H1 (cell line): ENCODE results near the gene SLC43A3. TPM values are rescaled to one million over a fixed set of nuclear protein-coding genes. Genes with fewer than 3 reads are reported as not detected.
A peak's percentile ranks its signal among the peaks of the same experiment; 100 is the strongest.

Experiments
- CTCF ChIA-PET: fragments of 300-600 bp; sonication (Branson Sonifier 250); formaldehyde crosslinking; loops from one replicate; lab custom pipeline; 2021; ENCODE audit not compliant: partially characterized antibody; lab: Charles Lee
- POLR2A ChIA-PET: fragments of 300-600 bp; sonication (Branson Sonifier 250); formaldehyde crosslinking; loops from one replicate; lab custom pipeline; 2021; ENCODE audit warnings: inconsistent platforms; ENCODE audit not compliant: partially characterized antibody; lab: Charles Lee
- DNase-seq, 2 experiments: peaks; one replicate each; pipeline versions ENCODE4 v3.0.0 to v3.0.0-alpha.2; 2010 to 2022; ENCODE audit warnings: low spot score in 2 of 2, low read depth in 1 of 2, mixed read lengths in 1 of 2
- FAIRE-seq: peaks from 2 replicates; lab custom pipeline; 2011; peaks lifted over from hg19 to GRCh38; lab: Jason Lieb, UNC
- H2AFZ ChIP-seq: 2 replicates; pipeline ENCODE4 v1.8.1; 2012; ENCODE audit warnings: low read length, inconsistent platforms
- H2AK5ac ChIP-seq: 2 replicates; pipeline ENCODE4 v1.6.1; 2013; ENCODE audit warnings: low read depth, low read length
- H2BK120ac ChIP-seq: replicated peaks from 2 replicates; pipeline ENCODE3; 2013; ENCODE audit warnings: low read depth, low read length, inconsistent platforms
- H2BK12ac ChIP-seq: 2 replicates; pipeline ENCODE4 v1.6.1; 2013; ENCODE audit warnings: low read depth, low read length
- H2BK15ac ChIP-seq: 2 replicates; pipeline ENCODE4 v1.6.1; 2013; ENCODE audit warnings: low read length
- H2BK20ac ChIP-seq: 2 replicates; pipeline ENCODE4 v1.6.1; 2013; ENCODE audit warnings: low read length
- H2BK5ac ChIP-seq: 2 replicates; pipeline ENCODE4 v1.6.1; 2013; ENCODE audit warnings: low read depth, low read length
- H3K14ac ChIP-seq: 2 replicates; pipeline ENCODE4 v1.6.1; 2013; ENCODE audit warnings: inconsistent platforms; ENCODE audit not compliant: insufficient read length
- H3K18ac ChIP-seq: 2 replicates; pipeline ENCODE4 v1.6.1; 2013; ENCODE audit warnings: low read length; ENCODE audit errors: extremely low read depth
- H3K23ac ChIP-seq: 2 replicates; pipeline ENCODE4 v1.6.1; 2013; ENCODE audit warnings: inconsistent platforms; ENCODE audit not compliant: insufficient read length
- H3K23me2 ChIP-seq: 2 replicates; pipeline ENCODE4 v1.6.1; 2013; ENCODE audit warnings: low read depth, low read length
- H3K27ac ChIP-seq: 2 replicates; pipeline ENCODE4 v1.6.1; 2011; ENCODE audit warnings: low read depth, low read length, inconsistent platforms
- H3K27me3 ChIP-seq, 4 experiments: replicated peaks in 1 of 4; 1 replicate in 1 of 4; 2 replicates in 3 of 4; pipeline versions ENCODE4 v1.6.1 to v1.8.1; 2011 to 2013; ENCODE audit warnings: low read length in 3 of 4, mild to moderate bottlenecking in 3 of 4, inconsistent platforms in 2 of 4, mixed read lengths in 2 of 4, moderate library complexity in 1 of 4; ENCODE audit not compliant: control insufficient read depth in 3 of 4, insufficient read depth in 3 of 4; ENCODE audit errors: extremely low read depth in 1 of 4
- H3K36me3 ChIP-seq, 4 experiments: 2 replicates each; pipeline versions ENCODE4 v1.6.1 to v1.8.1; 2011 to 2013; ENCODE audit warnings: mild to moderate bottlenecking in 4 of 4, low read length in 3 of 4, moderate library complexity in 2 of 4, control low read depth in 1 of 4, inconsistent platforms in 1 of 4; ENCODE audit not compliant: insufficient read depth in 4 of 4, control insufficient read depth in 2 of 4
- H3K4ac ChIP-seq: replicated peaks from 2 replicates; pipeline ENCODE3; 2013; ENCODE audit warnings: low read length, low read depth, mixed read lengths, inconsistent platforms; ENCODE audit not compliant: insufficient read length
- H3K4me1 ChIP-seq, 4 experiments: replicated peaks in 1 of 4; 1 replicate in 1 of 4; 2 replicates in 3 of 4; pipeline versions ENCODE4 v1.6.1 to v1.8.1; 2011 to 2013; ENCODE audit warnings: low read length in 3 of 4, inconsistent platforms in 2 of 4, mixed read lengths in 1 of 4; ENCODE audit not compliant: insufficient read depth in 4 of 4, control insufficient read depth in 3 of 4
- H3K4me2 ChIP-seq, 2 experiments: 2 replicates each; pipeline versions ENCODE4 v1.6.1 to v1.8.1; 2011 to 2013; ENCODE audit warnings: low read depth in 2 of 2, low read length in 2 of 2, control low read depth in 1 of 2, inconsistent platforms in 1 of 2, mild to moderate bottlenecking in 1 of 2; ENCODE audit not compliant: insufficient read depth in 1 of 2
- H3K4me3 ChIP-seq, 4 experiments: fragments of 200-600, 300-600 bp in 1 of 4; sonication (generic), shearing (Covaris generic), sonication (Bioruptor Twin) in 1 of 4; 2 replicates each; pipeline versions ENCODE4 v1.5.1 to v1.8.1; 2011 to 2016; ENCODE audit warnings: low read length in 4 of 4, low read depth in 3 of 4, control low read depth in 2 of 4, inconsistent platforms in 2 of 4, mild to moderate bottlenecking in 2 of 4, mixed read lengths in 1 of 4, moderate library complexity in 1 of 4; ENCODE audit not compliant: insufficient read depth in 2 of 4; ENCODE audit errors: extremely low read depth in 1 of 4
- H3K56ac ChIP-seq: replicated peaks from 2 replicates; pipeline ENCODE3; 2013; ENCODE audit warnings: low read depth, mild to moderate bottlenecking, mixed read lengths, low read length, inconsistent platforms; ENCODE audit not compliant: insufficient read length
- H3K79me1 ChIP-seq: 2 replicates; pipeline ENCODE4 v1.6.1; 2013; ENCODE audit warnings: low read depth, low read length, control low read depth
- H3K79me2 ChIP-seq, 2 experiments: 2 replicates each; pipeline versions ENCODE4 v1.6.1 to v1.8.1; 2012 to 2013; ENCODE audit warnings: low read length in 2 of 2, mild to moderate bottlenecking in 2 of 2, inconsistent platforms in 1 of 2; ENCODE audit not compliant: insufficient read depth in 2 of 2, control insufficient read depth in 1 of 2
- H3K9ac ChIP-seq, 4 experiments: replicated peaks in 1 of 4; 1 replicate in 1 of 4; 2 replicates in 3 of 4; pipeline versions ENCODE4 v1.6.1 to v1.8.1; 2011 to 2013; ENCODE audit warnings: low read depth in 3 of 4, low read length in 3 of 4, control low read depth in 2 of 4, mild to moderate bottlenecking in 2 of 4, moderate library complexity in 2 of 4, inconsistent platforms in 1 of 4; ENCODE audit errors: extremely low read depth in 1 of 4
- H3K9me3 ChIP-seq, 2 experiments: 2 replicates each; pipeline versions ENCODE4 v1.6.1 to v1.8.1; 2012 to 2013; ENCODE audit warnings: mild to moderate bottlenecking in 2 of 2, moderate library complexity in 2 of 2, control low read depth in 1 of 2, inconsistent platforms in 1 of 2, low read depth in 1 of 2, low read length in 1 of 2, mixed read lengths in 1 of 2; ENCODE audit not compliant: insufficient read depth in 2 of 2
- H4K20me1 ChIP-seq, 2 experiments: replicated peaks in 1 of 2; 2 replicates each; pipeline versions ENCODE3 to v1.8.1; 2011 to 2013; ENCODE audit warnings: inconsistent platforms in 2 of 2, low read length in 2 of 2, mild to moderate bottlenecking in 1 of 2; ENCODE audit not compliant: insufficient read depth in 2 of 2, control insufficient read depth in 1 of 2
- H4K5ac ChIP-seq: 2 replicates; pipeline ENCODE4 v1.6.1; 2013; ENCODE audit warnings: low read length, low read depth, mixed read lengths, inconsistent platforms; ENCODE audit not compliant: insufficient read length
- H4K8ac ChIP-seq: 2 replicates; pipeline ENCODE4 v1.8.0; 2013; ENCODE audit warnings: mild to moderate bottlenecking, moderate library complexity, low read length, inconsistent platforms; ENCODE audit not compliant: insufficient read depth; ENCODE audit errors: extremely low read depth
- H4K91ac ChIP-seq: replicated peaks from 2 replicates; pipeline ENCODE3; 2013; ENCODE audit warnings: low read length, mixed read lengths, inconsistent platforms; ENCODE audit not compliant: insufficient read length
- BACH1 ChIP-seq: IDR thresholded peaks from 2 replicates; pipeline ENCODE4 v1.6.1; 2012; ENCODE audit warnings: low read length, improper control_type of control experiment
- EGR1 ChIP-seq: IDR thresholded peaks from 2 replicates; pipeline ENCODE4 v1.6.1; 2011; ENCODE audit warnings: low read depth, low read length, borderline replicate concordance
- GTF2F1 ChIP-seq: IDR thresholded peaks from 2 replicates; pipeline ENCODE4 v1.6.1; 2012; ENCODE audit warnings: low read depth, low read length, improper control_type of control experiment, borderline replicate concordance
- POLR2AphosphoS5 ChIP-seq: IDR thresholded peaks from 2 replicates; pipeline ENCODE4 v1.6.1; 2011; ENCODE audit warnings: low read depth, low read length
- RXRA ChIP-seq: IDR thresholded peaks from 2 replicates; pipeline ENCODE4 v1.6.1; 2011; ENCODE audit warnings: low read depth, mild to moderate bottlenecking, low read length, moderate library complexity; ENCODE audit not compliant: insufficient read depth
- SIX5 ChIP-seq: IDR thresholded peaks from 2 replicates; pipeline ENCODE4 v1.6.1; 2011; ENCODE audit warnings: mild to moderate bottlenecking, low read depth, low read length
- SRF ChIP-seq: IDR thresholded peaks from 2 replicates; pipeline ENCODE4 v1.6.1; 2011; ENCODE audit warnings: mild to moderate bottlenecking, low read depth, low read length, moderate library complexity
- ZNF274 ChIP-seq: IDR thresholded peaks from 2 replicates; pipeline ENCODE4 v1.7.0; 2012; ENCODE audit warnings: low read length, borderline replicate concordance; ENCODE audit errors: extremely low read depth
- WGBS, 2 experiments: shearing (Covaris generic) in 1 of 2; methylation state at CpG; one replicate each; pipeline versions ENCODE4 v1.1.6 to v1.1.7; 2013 to 2015; ENCODE audit warnings: low lambda C conversion rate in 2 of 2, mixed read lengths in 2 of 2, inconsistent platforms in 1 of 2, low coverage in 1 of 2, missing lambda C conversion rate in 1 of 2; ENCODE audit not compliant: insufficient replicate concordance in 2 of 2, insufficient coverage in 1 of 2, insufficient read length in 1 of 2; ENCODE audit errors: extremely low coverage in 1 of 2, missing lambda C conversion rate in 1 of 2; 5-methylcytosine and 5-hydroxymethylcytosine counted together
- long read RNA-seq, 2 experiments: library from RNA in 1 of 2; library from capped mRNA in 1 of 2; stranded (forward); transcript quantifications; one replicate each; pipeline ENCODE4 v2.0.0, GENCODE V29; 2021; ENCODE audit warnings: inconsistent platforms in 1 of 2
- polyA minus RNA-seq, 3 experiments: library from RNA; depleted of rRNA, polyadenylated mRNA; stranded (reverse); fragments of >200 nt; gene quantifications; 1 replicate in 2 of 3; 2 replicates in 1 of 3; pipeline ENCODE4 v1.2.3, GENCODE V29; 2011
- polyA plus RNA-seq, 7 experiments: library from polyadenylated mRNA; depleted of rRNA in 3 of 7; stranded (reverse) in 5 of 7; unstranded in 2 of 7; fragments of >200 nt in 5 of 7; fragments of 200-250 nt in 2 of 7; gene quantifications; 1 replicate in 5 of 7; 2 replicates in 1 of 7; 4 replicates in 1 of 7; pipeline versions ENCODE4 v1.2.1 to v1.2.3, GENCODE V29; 2011 to 2013; ENCODE audit warnings: missing spikeins in 2 of 7, mixed read lengths in 2 of 7
- total RNA-seq: library from RNA; stranded (reverse); fragmentation: NEBNext Ultra II Directional; extraction: Animal tissue kit (Norgen Biotek cat#: 25700); gene quantifications from 2 replicates; pipeline ENCODE4 v1.2.1, GENCODE V29; 2021

The SLC43A3 gene
- total RNA-seq (31.8 and 32.5 TPM in 2 replicates), polyA plus RNA-seq (2011; rRNA removed) (61.1 and 67.8 TPM in 2 replicates), polyA minus RNA-seq (2011; rRNA and poly(A)+ RNA removed) (56.9 and 59.9 TPM in 2 replicates)
- polyA plus RNA-seq (2011; cell fraction: cytosol; rRNA removed): 38.7 TPM
- 34.0 TPM for polyA plus RNA-seq (2011; cell fraction: nucleus; rRNA removed)
- 26.9 to 34.2 TPM (median 30.5 TPM) in 4 replicates for polyA plus RNA-seq (2012, experiment 1 of 2)
- 26.5 TPM for polyA plus RNA-seq (2012, experiment 2 of 2)
- polyA plus RNA-seq (2013, experiment 1 of 2): 40.8 TPM
- 41.0 TPM for polyA plus RNA-seq (2013, experiment 2 of 2)
- 17.5 TPM for polyA minus RNA-seq (2011; cell fraction: cytosol; rRNA and poly(A)+ RNA removed)
- polyA minus RNA-seq (2011; cell fraction: nucleus; rRNA and poly(A)+ RNA removed): 26.8 TPM
- long read RNA-seq, experiment 1, partial matches to known transcripts: 10 of 21 reads
- long read RNA-seq, experiment 1, other reads (novel, unspliced or antisense): 4 of 21 reads
- long read RNA-seq, experiment 2, transcript SLC43A3-203 (14 exons, 2,617 nt): major isoform, 10 of 19 reads
- long read RNA-seq, experiment 2, partial matches to known transcripts: 2 of 19 reads
- long read RNA-seq, experiment 2, other reads (novel, unspliced or antisense): 6 of 19 reads

- H3K4me2 ChIP-seq: peak within 1 kb of the TSS; percentile 71 to 84
- peak within 1 kb of the TSS; percentile 88; the same call in 1 of the 2 replicates for H2AK5ac ChIP-seq
- H4K20me1 ChIP-seq: no peaks in the 10 kb centered on the region
- WGBS, 2 experiments: 16% methylated on average over 21 of the region's 39 CpGs; no CpG with 5 or more reads in 1 of the 2 experiments
- peak within 1 kb of the TSS; percentile 85; the same call in 1 of the 2 replicates for H2BK15ac ChIP-seq
- no peak within 1 kb of the TSS for H3K27ac ChIP-seq
- H3K79me2 ChIP-seq: no peaks in the 10 kb centered on the region
- H3K79me1 ChIP-seq: peaks cover 4% of the 10 kb centered on the region; the same call in 1 of the 2 replicates
- H3K23me2 ChIP-seq: no peaks in the 10 kb centered on the region; the same call in 1 of the 2 replicates
- H2BK12ac ChIP-seq: peak within 1 kb of the TSS; percentile 43
- H3K4ac ChIP-seq: peak within 1 kb of the TSS; percentile 32
- peak within 1 kb of the TSS; percentile 53 to 65 (median 62) for H3K4me3 ChIP-seq
- peaks cover 0 to 19% (median 13%) of the 10 kb centered on the region in 4 experiments; a peak in 6 of 7 replicates for H3K4me1 ChIP-seq
- POLR2A ChIA-PET: interaction anchor here (1.0 to 1.3 kb wide), 5 partner anchors 9 to 48 kb away, joined by 3 to 5 read pairs (median 3); no protein-coding TSS in a partner anchor
- H2BK5ac ChIP-seq: no peak within 1 kb of the TSS; the same call in 1 of the 2 replicates
- peak within 1 kb of the TSS; percentile 36; the same call in 1 of the 2 replicates for H2AFZ ChIP-seq
- peak within 1 kb of the TSS; percentile 61 for H4K5ac ChIP-seq
- H3K18ac ChIP-seq: peak within 1 kb of the TSS; percentile 39
- H2BK20ac ChIP-seq: peak within 1 kb of the TSS; percentile 27; the same call in 1 of the 2 replicates
- DNase-seq: peak; percentile 23 to 83
- no peak within 1 kb of the TSS for H3K56ac ChIP-seq
- peak within 1 kb of the TSS in 3 of 4 experiments; percentile 6 to 44 (median 39); a peak in 6 of 7 replicates for H3K9ac ChIP-seq
- H3K36me3 ChIP-seq: peaks cover 0 to 14% (median 2%) of the 10 kb centered on the region in 4 experiments; a peak in 2 of 8 replicates
- peak within 1 kb of the TSS; percentile 53 for H4K91ac ChIP-seq
- no peaks in the 10 kb centered on the region for H3K9me3 ChIP-seq
- FAIRE-seq: no peak
- peaks cover 0 to 11% (median 3%) of the 10 kb centered on the region in 4 experiments; a peak in 5 of 7 replicates for H3K27me3 ChIP-seq
- H2BK120ac ChIP-seq: no peak within 1 kb of the TSS
- CTCF ChIA-PET: interaction anchor here (0.7 to 10.1 kb wide), 14 partner anchors 9 to 135 kb away, joined by 3 to 68 read pairs (median 4); partner anchors contain the start of gene RTN4RL2
- no peak within 1 kb of the TSS for H3K14ac ChIP-seq
- no peak within 1 kb of the TSS for H3K23ac ChIP-seq
- peak within 1 kb of the TSS; percentile 93 for H4K8ac ChIP-seq
- TF ChIP-seq GTF2F1: no peak
- TF ChIP-seq ZNF274: no peak
- TF ChIP-seq POLR2AphosphoS5: no peak
- no peak for TF ChIP-seq BACH1
- TF ChIP-seq RXRA: no peak
- no peak for TF ChIP-seq SIX5
- TF ChIP-seq EGR1: 0 out of 2 replicates have a peak, but pooled peaks have one; percentile 36
- no peak for TF ChIP-seq SRF
Measured at GRCh38 chr11:57426929-57427726, at the start of gene SLC43A3. SLC43A3 (minus strand) TSS chr11:57427121; CDS start chr11:57426172, 949 bp downstream.
